ENCODE measurements around the gene PANK4. TPM values are rescaled to one million over a fixed set of nuclear protein-coding genes. Genes with fewer than 3 reads are reported as not detected.

PANK4 gene
- total and polyA plus RNA-seq, 2 of the 8 experiments (the other 6 are each of a cell fraction or from before 2014, with no cell fraction given), result 20.1 to 29.7 TPM

DNA sequence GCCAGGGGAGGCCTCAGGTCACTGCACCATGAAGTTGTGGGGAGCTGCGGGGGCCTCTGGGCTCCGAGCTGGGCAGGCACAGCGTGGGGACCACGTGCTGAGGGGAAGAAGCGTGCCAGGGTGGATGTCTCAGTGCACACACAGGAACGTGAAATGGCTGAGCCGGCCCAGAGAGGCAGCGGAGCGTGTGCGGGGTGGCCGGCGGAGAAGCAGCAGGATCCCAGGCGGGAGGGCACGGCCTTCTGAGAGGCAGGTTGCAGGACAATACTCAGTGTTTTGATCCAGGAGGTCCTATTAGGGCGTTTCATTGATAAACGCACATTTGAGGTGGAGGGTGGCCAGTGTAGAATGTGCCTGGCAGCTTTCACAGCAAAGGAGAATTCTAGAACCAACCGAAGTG, 42.7 kb upstream of the PANK4 start:
- Histone ChIP-seq H2BK120ac (replicated peaks; ENCODE audit: low read depth, low read length) (no peak overlapping the region), H2BK12ac (ENCODE audit: low read depth, low read length) (no peak overlapping the region), H4K8ac (ENCODE audit: extremely low read depth, insufficient read depth, low read length) (no peak overlapping the region), H2BK15ac (ENCODE audit: low read length) (no peak overlapping the region), H3K56ac (replicated peaks; ENCODE audit: insufficient read length, low read depth, low read length) (no peak overlapping the region), H3K4me1 (replicated peaks in 1 of 4; ENCODE audit: control insufficient read depth in 3 of 4, insufficient read depth in 4 of 4, low read length in 3 of 4) (peaks cover 0 to 5% (median 0%) of the 10 kb centered on the region in 4 experiments; a peak in 1 of 7 replicates), H3K79me1 (ENCODE audit: low read depth, low read length) (no peaks in the 10 kb centered on the region), H3K18ac (ENCODE audit: extremely low read depth, low read length) (no peak overlapping the region), H3K4me3 (ENCODE audit: extremely low read depth in 1 of 4, insufficient read depth in 2 of 4, low read depth in 3 of 4, low read length in 4 of 4) (no peak overlapping the region), H3K9me3 (ENCODE audit: insufficient read depth in 2 of 2, low read depth in 1 of 2, low read length in 1 of 2) (peaks cover 5 to 8% of the 10 kb centered on the region in 2 experiments), H3K27ac (ENCODE audit: low read depth, low read length) (no peak overlapping the region), H2BK20ac (ENCODE audit: low read length) (no peak overlapping the region), H3K23me2 (ENCODE audit: low read depth, low read length) (no peaks in the 10 kb centered on the region), H2AK5ac (ENCODE audit: low read depth, low read length) (no peak overlapping the region), H3K9ac (replicated peaks in 1 of 4; ENCODE audit: extremely low read depth in 1 of 4, low read depth in 3 of 4, low read length in 3 of 4) (no peak overlapping the region), H3K36me3 (ENCODE audit: control insufficient read depth in 2 of 4, insufficient read depth in 4 of 4, low read length in 3 of 4) (no peaks in the 10 kb centered on the region), H3K4ac (replicated peaks; ENCODE audit: insufficient read length, low read depth, low read length) (no peak overlapping the region), H4K91ac (replicated peaks; ENCODE audit: insufficient read length, low read length) (no peak overlapping the region), H3K4me2 (ENCODE audit: insufficient read depth in 1 of 2, low read depth in 2 of 2, low read length in 2 of 2) (no peak overlapping the region), H4K5ac (ENCODE audit: insufficient read length, low read depth, low read length) (no peak overlapping the region), H3K79me2 (ENCODE audit: control insufficient read depth in 1 of 2, insufficient read depth in 2 of 2, low read length in 2 of 2) (no peaks in the 10 kb centered on the region), H3K27me3 (replicated peaks in 1 of 4; ENCODE audit: control insufficient read depth in 3 of 4, extremely low read depth in 1 of 4, insufficient read depth in 3 of 4, low read length in 3 of 4) (no peaks in the 10 kb centered on the region), H3K14ac (ENCODE audit: insufficient read length) (no peak overlapping the region), H2AFZ (ENCODE audit: low read length) (no peak overlapping the region), H3K23ac (ENCODE audit: insufficient read length) (no peak overlapping the region), H2BK5ac (ENCODE audit: low read depth, low read length) (no peak overlapping the region), H4K20me1 (replicated peaks in 1 of 2; ENCODE audit: control insufficient read depth in 1 of 2, insufficient read depth in 2 of 2, low read length in 2 of 2) (no peaks in the 10 kb centered on the region)
- POLR2A ChIA-PET (ENCODE audit: partially characterized antibody), result no interaction called here
- CTCF ChIA-PET (ENCODE audit: partially characterized antibody), result no interaction called here
- 92% methylated on average over 14 of the region's 17 CpGs; no CpG with 5 or more reads in 1 of the 2 experiments for WGBS, 2 experiments (ENCODE audit: extremely low coverage in 1 of 2, insufficient coverage in 1 of 2, insufficient read length in 1 of 2, insufficient replicate concordance in 2 of 2, low coverage in 1 of 2, low lambda C conversion rate in 2 of 2, missing lambda C conversion rate in 1 of 2)
- no peak for DNase-seq (ENCODE audit: low read depth in 1 of 2, low spot score in 2 of 2)
- no peak for FAIRE-seq
- no peak for TF ChIP-seq BCL11A (IDR thresholded peaks at IDR 0.05; ENCODE audit: low read depth in 2 of 2, low read length in 2 of 2)
- TF ChIP-seq BACH1 (IDR thresholded peaks at IDR 0.05; ENCODE audit: low read length), result no peak
- no peak for TF ChIP-seq SP4 (IDR thresholded peaks at IDR 0.05; ENCODE audit: low read length)
- no peak for TF ChIP-seq RNF2 (IDR thresholded peaks at IDR 0.05; ENCODE audit: borderline replicate concordance, low read depth, low read length, missing control alignments, poor library complexity, severe bottlenecking)
- TF ChIP-seq ASH2L (IDR thresholded peaks at IDR 0.05; ENCODE audit: low read length), result no peak
- TF ChIP-seq KDM1A (IDR thresholded peaks at IDR 0.05; ENCODE audit: borderline replicate concordance, low read length), result no peak
- TF ChIP-seq ATF2 (IDR thresholded peaks at IDR 0.05; ENCODE audit: low read length), result no peak
- TF ChIP-seq TAF7 (optimal IDR thresholded peaks at IDR 0.05; ENCODE audit: borderline replicate concordance, low read depth, low read length), result no peak
- TF ChIP-seq KDM4A (IDR thresholded peaks at IDR 0.05; ENCODE audit: low read depth, low read length, severe bottlenecking), result no peak
- TF ChIP-seq CTCF (IDR thresholded peaks at IDR 0.05; ENCODE audit: control extremely low read depth in 1 of 3, insufficient read depth in 1 of 3, low read depth in 1 of 3, low read length in 3 of 3), result no peak

All from H1 (cell line).